B cell (primary cell): Measurements from ENCODE around the gene GULP1. TPM values are rescaled to one million over a fixed set of nuclear protein-coding genes. Genes with fewer than 3 reads are reported as not detected.

Experiments
- ATAC-seq: fragments of 200-7000 bp; cut with Tn5 transposase; one replicate; pipeline ENCODE4 v1.10.0; 2021; ENCODE audit warnings: low read depth, mild to moderate bottlenecking, moderate number of reproducible peaks, moderate library complexity
- CTCF ChIA-PET: fragments of 350-600 bp; sonication (Branson Sonifier 250); formaldehyde crosslinking; loops from one replicate; lab custom pipeline; 2021; ENCODE audit warnings: antibody characterized with exemption, inconsistent platforms; lab: Charles Lee
- POLR2A ChIA-PET: fragments of 350-600 bp; sonication (Branson Sonifier 250); formaldehyde crosslinking; loops from one replicate; lab custom pipeline; 2021; ENCODE audit warnings: antibody characterized with exemption; lab: Charles Lee
- DNase-seq: peaks from one replicate; pipeline ENCODE4 v3.0.0; 2013
- H2AFZ ChIP-seq: 2 replicates; pipeline ENCODE4 v1.6.1; 2012; ENCODE audit warnings: mild to moderate bottlenecking, low read depth, low read length; ENCODE audit not compliant: insufficient read depth, poor library complexity, severe bottlenecking
- H3K27ac ChIP-seq, 2 donors: 1 replicate in 1 of 2; 2 replicates in 1 of 2; pipeline ENCODE4 v1.5.1; 2012 to 2013; ENCODE audit warnings: low read length in 2 of 2, mild to moderate bottlenecking in 2 of 2, moderate library complexity in 1 of 2
- H3K27me3 ChIP-seq, 4 experiments: fragments of 200-600 bp in 1 of 4; sonication (generic) in 1 of 4; replicated peaks in 1 of 4; 1 replicate in 2 of 4; 2 replicates in 2 of 4; pipeline versions ENCODE4 v1.6.1 to v1.7.0; 2013 to 2016; ENCODE audit warnings: low read length in 3 of 4, mild to moderate bottlenecking in 2 of 4, mixed read lengths in 1 of 4, moderate library complexity in 1 of 4; ENCODE audit not compliant: insufficient read depth in 4 of 4, control insufficient read depth in 3 of 4; ENCODE audit errors: control extremely low read depth in 1 of 4
- H3K36me3 ChIP-seq, 2 experiments: replicated peaks in 1 of 2; 1 replicate in 1 of 2; 2 replicates in 1 of 2; pipeline versions ENCODE4 v1.6.1 to v1.7.1; 2013; ENCODE audit warnings: low read length in 1 of 2; ENCODE audit not compliant: insufficient read depth in 2 of 2, control insufficient read depth in 1 of 2; ENCODE audit errors: control extremely low read depth in 1 of 2, extremely low read depth in 1 of 2
- H3K4me1 ChIP-seq, 2 donors: fragments of 200-600 bp in 1 of 2; sonication (generic) in 1 of 2; 1 replicate in 1 of 2; 2 replicates in 1 of 2; pipeline versions ENCODE4 v1.5.1 to v1.6.1; 2013 to 2017; ENCODE audit warnings: low read length in 2 of 2; ENCODE audit not compliant: control insufficient read depth in 2 of 2, insufficient read depth in 2 of 2
- H3K4me2 ChIP-seq: replicated peaks from 2 replicates; pipeline ENCODE3; 2012; ENCODE audit warnings: mild to moderate bottlenecking, low read depth, low read length; ENCODE audit not compliant: poor library complexity, severe bottlenecking
- H3K4me3 ChIP-seq, 5 experiments: fragments of 200-600 bp in 1 of 5; sonication (generic) in 1 of 5; 1 replicate in 3 of 5; 2 replicates in 2 of 5; pipeline versions ENCODE4 v1.5.1 to v1.7.0; 2011 to 2016; ENCODE audit warnings: low read length in 4 of 5, mild to moderate bottlenecking in 4 of 5, low read depth in 2 of 5, control low read depth in 1 of 5, moderate library complexity in 1 of 5; ENCODE audit not compliant: insufficient read depth in 1 of 5; ENCODE audit errors: control extremely low read depth in 1 of 5, extremely low read depth in 1 of 5
- H3K79me2 ChIP-seq: fragments of 200-600 bp; sonication (generic); one replicate; pipeline ENCODE4 v1.6.0; 2016; ENCODE audit warnings: low read length; ENCODE audit not compliant: control insufficient read depth, insufficient read depth
- H3K9ac ChIP-seq: fragments of 200-600 bp; sonication (generic); 2 replicates; pipeline ENCODE4 v1.6.1; 2017; ENCODE audit warnings: mild to moderate bottlenecking, low read length, moderate library complexity
- H3K9me3 ChIP-seq, 3 donors: one replicate each; pipeline versions ENCODE4 v1.6.1 to v1.7.1; 2013; ENCODE audit warnings: low read length in 2 of 3; ENCODE audit not compliant: control insufficient read depth in 2 of 3, insufficient read depth in 1 of 3; ENCODE audit errors: control extremely low read depth in 1 of 3
- H4K20me1 ChIP-seq: 2 replicates; pipeline ENCODE4 v1.6.0; 2012; ENCODE audit warnings: mild to moderate bottlenecking, low read length; ENCODE audit not compliant: insufficient read depth, control insufficient read depth, poor library complexity, severe bottlenecking
- H3K27ac Mint-ChIP-seq: one replicate; pipeline ENCODE4 v1.8.0; 2021; ENCODE audit warnings: mixed read lengths
- H3K27me3 Mint-ChIP-seq: one replicate; pipeline ENCODE4 v1.8.0; 2021; ENCODE audit warnings: mixed read lengths
- H3K4me1 Mint-ChIP-seq: one replicate; pipeline ENCODE4 v1.8.0; 2021; ENCODE audit warnings: mixed read lengths
- H3K4me3 Mint-ChIP-seq: one replicate; pipeline ENCODE4 v1.8.0; 2021; ENCODE audit warnings: mixed read lengths
- H3K9me3 Mint-ChIP-seq: one replicate; pipeline ENCODE4 v1.8.0; 2022; ENCODE audit warnings: mixed read lengths; ENCODE audit not compliant: insufficient read depth
- EZH2 ChIP-seq: IDR thresholded peaks from 2 replicates; pipeline ENCODE4 v1.6.1; 2012; ENCODE audit warnings: borderline replicate concordance, low read depth, mild to moderate bottlenecking, moderate library complexity, low read length; ENCODE audit not compliant: insufficient read depth, poor library complexity, severe bottlenecking
- WGBS: methylation state at CpG from one replicate; pipeline ENCODE4 v1.1.5; 2013; ENCODE audit warnings: missing lambda C conversion rate; ENCODE audit not compliant: insufficient coverage; 5-methylcytosine and 5-hydroxymethylcytosine counted together
- intact Hi-C: fragments of 100-400 bp; cut with micrococcal nuclease; formaldehyde crosslinking; loops from one replicate; pipeline ENCODE4 v1.10.0; 2022
- polyA plus RNA-seq: library from polyadenylated mRNA; depleted of rRNA; stranded (reverse); fragments of >200 nt; gene quantifications from 2 replicates; pipeline ENCODE4 v1.2.3, GENCODE V29; 2012
- total RNA-seq, 2 donors: library from RNA; stranded (reverse); fragments of 120-200 nt in 1 of 2; gene quantifications; 1 replicate in 1 of 2; 2 replicates in 1 of 2; pipeline versions ENCODE4 v1.2.3 to v1.2.4, GENCODE V29; 2013 to 2022
- TF ChIP-seq, protein P1 (sequence below): fragments of 200-600 bp; IDR thresholded peaks from one replicate; pipeline ENCODE4 v1.8.0; 2022; ENCODE audit warnings: antibody characterized with exemption, mild to moderate bottlenecking

GULP1 gene
- total and polyA plus RNA-seq, 2 donors (not counting 1 experiment from before 2014, with no cell fraction given) = not detected

DNA sequence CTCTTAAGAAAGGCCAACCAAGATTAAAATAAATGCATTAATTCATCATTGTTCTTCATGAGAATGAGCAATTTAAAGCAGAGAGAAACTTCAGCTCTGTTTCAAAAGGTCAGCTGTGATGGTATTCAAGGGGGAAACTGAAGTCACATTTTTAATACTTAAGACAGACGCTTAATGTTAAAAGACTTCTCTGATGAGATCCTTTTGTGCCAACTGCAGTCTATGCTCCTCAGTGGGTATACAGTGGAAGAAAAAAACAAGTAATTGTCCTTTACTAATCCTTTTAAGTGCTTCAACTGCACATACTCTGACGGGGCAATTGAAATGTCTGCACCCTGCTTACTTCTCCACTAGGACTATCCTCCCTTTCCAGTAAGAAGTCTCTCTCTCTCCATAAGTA is 309.7 kb downstream of the GULP1 start:
- H4K20me1 ChIP-seq = no peaks in the 10 kb centered on the region
- no peaks in the 10 kb centered on the region for H3K36me3 ChIP-seq
- no peak for ATAC-seq
- no peaks in the 10 kb centered on the region for H3K4me1 ChIP-seq
- Mint-ChIP-seq H3K27me3 (no peaks in the 10 kb centered on the region), H3K4me1 (no peaks in the 10 kb centered on the region), H3K4me3 (no peak overlapping the region), H3K9me3 (no peaks in the 10 kb centered on the region), H3K27ac (no peak overlapping the region)
- H3K9me3 ChIP-seq = peaks cover 0 to 6% (median 0%) of the 10 kb centered on the region in 3 donors
- H3K27me3 ChIP-seq = no peaks in the 10 kb centered on the region
- no peak for DNase-seq
- no peak for TF ChIP-seq EZH2
- TF ChIP-seq, protein P1, sequence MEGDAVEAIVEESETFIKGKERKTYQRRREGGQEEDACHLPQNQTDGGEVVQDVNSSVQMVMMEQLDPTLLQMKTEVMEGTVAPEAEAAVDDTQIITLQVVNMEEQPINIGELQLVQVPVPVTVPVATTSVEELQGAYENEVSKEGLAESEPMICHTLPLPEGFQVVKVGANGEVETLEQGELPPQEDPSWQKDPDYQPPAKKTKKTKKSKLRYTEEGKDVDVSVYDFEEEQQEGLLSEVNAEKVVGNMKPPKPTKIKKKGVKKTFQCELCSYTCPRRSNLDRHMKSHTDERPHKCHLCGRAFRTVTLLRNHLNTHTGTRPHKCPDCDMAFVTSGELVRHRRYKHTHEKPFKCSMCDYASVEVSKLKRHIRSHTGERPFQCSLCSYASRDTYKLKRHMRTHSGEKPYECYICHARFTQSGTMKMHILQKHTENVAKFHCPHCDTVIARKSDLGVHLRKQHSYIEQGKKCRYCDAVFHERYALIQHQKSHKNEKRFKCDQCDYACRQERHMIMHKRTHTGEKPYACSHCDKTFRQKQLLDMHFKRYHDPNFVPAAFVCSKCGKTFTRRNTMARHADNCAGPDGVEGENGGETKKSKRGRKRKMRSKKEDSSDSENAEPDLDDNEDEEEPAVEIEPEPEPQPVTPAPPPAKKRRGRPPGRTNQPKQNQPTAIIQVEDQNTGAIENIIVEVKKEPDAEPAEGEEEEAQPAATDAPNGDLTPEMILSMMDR = no peak
- intact Hi-C loops = no loop called here
- WGBS = 100% methylated on average over 1 of the region's 2 CpGs
- H3K4me2 ChIP-seq = no peak overlapping the region
- H3K79me2 ChIP-seq = no peaks in the 10 kb centered on the region
- POLR2A ChIA-PET = no interaction called here
- CTCF ChIA-PET = no interaction called here
- no peak overlapping the region for H3K27ac ChIP-seq
- H3K9ac ChIP-seq = no peak overlapping the region
- no peak overlapping the region for H2AFZ ChIP-seq
- no peak overlapping the region for H3K4me3 ChIP-seq

DNA sequence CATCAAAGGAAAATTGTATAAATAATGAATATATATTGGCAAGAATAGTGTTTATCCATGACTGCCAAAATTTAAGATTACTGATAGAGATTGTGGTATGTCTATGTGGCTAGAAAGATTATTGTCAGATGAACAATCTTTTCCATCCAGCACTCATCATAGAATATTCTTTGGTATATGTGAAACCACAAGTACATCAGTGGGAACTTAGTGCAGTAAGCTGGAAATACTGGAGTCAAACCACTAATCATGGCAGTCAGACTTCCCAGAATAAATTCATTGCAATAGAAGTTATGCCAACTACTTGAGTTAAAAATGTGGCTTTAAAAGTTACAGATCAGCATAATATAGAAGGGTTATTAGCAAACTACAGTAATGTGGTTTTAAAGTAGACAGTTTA is 310.3 kb downstream of the GULP1 start:
- ATAC-seq (no peak), DNase-seq (no peak)
- ChIA-PET POLR2A (no interaction called here), CTCF (no interaction called here)
- Histone ChIP-seq H3K4me3 (no peak overlapping the region), H3K36me3 (no peaks in the 10 kb centered on the region), H3K27ac (no peak overlapping the region), H3K9ac (no peak overlapping the region), H3K4me2 (no peak overlapping the region), H3K27me3 (no peaks in the 10 kb centered on the region), H3K9me3 (peaks cover 0 to 6% (median 0%) of the 10 kb centered on the region in 3 donors), H4K20me1 (no peaks in the 10 kb centered on the region), H3K4me1 (no peaks in the 10 kb centered on the region), H3K79me2 (no peaks in the 10 kb centered on the region), H2AFZ (no peak overlapping the region)
- no peak for TF ChIP-seq EZH2
- TF ChIP-seq, protein P1 = no peak
- intact Hi-C loops = no loop called here
- Mint-ChIP-seq H3K4me3 (no peak overlapping the region), H3K27me3 (no peaks in the 10 kb centered on the region), H3K4me1 (no peaks in the 10 kb centered on the region), H3K27ac (no peak overlapping the region), H3K9me3 (no peaks in the 10 kb centered on the region)
